NCI-H460 (cell line): ENCODE measurements around the gene EFNB1. TPM values are rescaled to one million over a fixed set of nuclear protein-coding genes. Genes with fewer than 3 reads are reported as not detected.
"Not testable (repeated sequence)": the region's sequence is repeated elsewhere in the genome, so short reads cannot be mapped to it uniquely, and the experiment has no call there.

Source experiments
- DNase-seq: peaks from one replicate; pipeline ENCODE4 v3.0.0-alpha.2; 2016; ENCODE audit warnings: low read depth; ENCODE audit errors: extremely low read depth
- polyA plus RNA-seq: library from polyadenylated mRNA; depleted of rRNA; stranded (reverse); fragments of >200 nt; gene quantifications from 2 replicates; pipeline ENCODE4 v1.2.3, GENCODE V29; 2014; cell fraction: nucleus; rRNA removed
- total RNA-seq: library from RNA; depleted of rRNA; stranded (reverse); fragments of >200 nt; shearing (Covaris generic); gene quantifications from 2 replicates; pipeline ENCODE4 v1.2.3, GENCODE V29; 2014; rRNA removed

EFNB1 gene
- total RNA-seq: 7.4 and 8.2 TPM in 2 replicates
- 8.0 and 12.3 TPM in 2 replicates for polyA plus RNA-seq

- peak; percentile 94 for DNase-seq
These were observed at the start of gene EFNB1 for GRCh38 chrX:68828740-68829581. Gene EFNB1 (plus strand): TSS chrX:68829021. CDS start chrX:68829777, 756 bp downstream.

- DNase-seq: not testable (repeated sequence)
These were observed 47.5 kb upstream of the EFNB1 start for GRCh38 chrX:68781295-68781694.

- DNase-seq: no peak
These were observed 44.0 kb upstream of the EFNB1 start for GRCh38 chrX:68784816-68785215.

GRCh38 chrX:68786581-68786980, 42.2 kb upstream of the EFNB1 start:
- not testable (repeated sequence) for DNase-seq

- no peak for DNase-seq
These were observed 38.9 kb upstream of the EFNB1 start for GRCh38 chrX:68789966-68790365.

GRCh38 chrX:68792083-68792482, 36.7 kb upstream of the EFNB1 start:
- DNase-seq: no peak

GRCh38 chrX:68794461-68794860, 34.4 kb upstream of the EFNB1 start:
- no peak for DNase-seq

GRCh38 chrX:68795741-68796140, 33.1 kb upstream of the EFNB1 start:
- no peak for DNase-seq

GRCh38 chrX:68798400-68798799, 30.4 kb upstream of the EFNB1 start:
- DNase-seq: not testable (repeated sequence)

- DNase-seq: no peak
These were observed 27.0 kb upstream of the EFNB1 start for GRCh38 chrX:68801737-68802290.

GRCh38 chrX:68807818-68808217, 21.0 kb upstream of the EFNB1 start:
- peak; percentile 22 for DNase-seq

GRCh38 chrX:68808686-68809357, 20.0 kb upstream of the EFNB1 start:
- no peak for DNase-seq

- no peak for DNase-seq
These were observed 8.2 kb upstream of the EFNB1 start for GRCh38 chrX:68820476-68821110.

- DNase-seq: no peak
These were observed 7.2 kb upstream of the EFNB1 start for GRCh38 chrX:68821616-68822015.

GRCh38 chrX:68822641-68823410, 6.0 kb upstream of the EFNB1 start:
- peak; percentile 45 for DNase-seq

GRCh38 chrX:68823413-68824151, 5.2 kb upstream of the EFNB1 start:
- DNase-seq: no peak

GRCh38 chrX:68824152-68824433, 4.7 kb upstream of the EFNB1 start:
- no peak for DNase-seq

GRCh38 chrX:68824565-68825125, 4.2 kb upstream of the EFNB1 start:
- no peak for DNase-seq
